NCI-H774 (cell line): ENCODE measurements around the gene PDE6G.

ENCODE experiments used
- DNase-seq: peaks from one replicate; lab custom pipeline; 2025; lab: John Stamatoyannopoulos, UW

Gene PDE6G

GRCh38 chr17:81662002-81662401 is 5.7 kb upstream of the PDE6G start:
- DNase-seq = no peak

DNA sequence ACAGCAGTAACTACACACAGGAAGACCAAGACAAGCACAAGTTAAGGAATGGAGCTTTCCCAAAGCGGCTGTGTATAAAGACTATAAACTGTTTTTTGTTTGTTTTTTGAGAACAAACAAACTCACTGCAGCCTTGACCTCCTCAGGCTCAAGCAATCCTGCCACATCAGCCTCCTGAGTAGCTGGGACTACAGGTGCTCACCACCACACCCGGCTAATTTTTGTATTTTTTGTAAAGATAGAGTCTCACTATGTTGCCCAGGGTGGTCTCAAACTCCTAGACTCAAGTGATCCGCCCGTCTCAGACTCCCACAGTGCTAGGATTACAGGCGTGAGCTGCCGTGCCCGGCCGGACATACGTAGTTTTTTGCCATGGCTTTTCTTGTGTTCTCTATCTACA is 4.1 kb upstream of the PDE6G start:
- no peak for DNase-seq

GRCh38 chr17:81659038-81659437 is 2.7 kb upstream of the PDE6G start:
- no peak for DNase-seq

DNA sequence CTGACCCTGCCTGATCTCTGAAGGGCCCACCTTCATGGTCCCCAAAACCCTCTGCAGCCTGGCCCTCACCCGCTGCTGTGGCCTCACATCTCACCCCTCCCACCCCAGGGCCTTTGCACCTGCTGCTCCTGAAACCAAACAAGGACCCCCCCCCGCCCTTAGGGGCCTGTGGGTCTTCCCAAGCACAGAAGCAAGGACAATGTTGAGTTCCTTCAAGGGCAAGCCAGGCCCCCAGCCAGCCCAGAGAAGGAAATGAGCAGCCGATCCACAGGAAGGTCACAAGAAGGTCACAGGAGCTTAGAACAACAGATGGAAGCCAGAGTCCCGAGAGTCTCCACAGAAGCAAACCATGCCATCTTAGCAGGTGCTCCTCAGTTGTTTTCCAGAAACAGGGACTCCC is 493 bp upstream of the PDE6G start:
- no peak for DNase-seq

GRCh38 chr17:81655378-81656117 is 794 bp downstream of the PDE6G start:
- no peak for DNase-seq

DNA sequence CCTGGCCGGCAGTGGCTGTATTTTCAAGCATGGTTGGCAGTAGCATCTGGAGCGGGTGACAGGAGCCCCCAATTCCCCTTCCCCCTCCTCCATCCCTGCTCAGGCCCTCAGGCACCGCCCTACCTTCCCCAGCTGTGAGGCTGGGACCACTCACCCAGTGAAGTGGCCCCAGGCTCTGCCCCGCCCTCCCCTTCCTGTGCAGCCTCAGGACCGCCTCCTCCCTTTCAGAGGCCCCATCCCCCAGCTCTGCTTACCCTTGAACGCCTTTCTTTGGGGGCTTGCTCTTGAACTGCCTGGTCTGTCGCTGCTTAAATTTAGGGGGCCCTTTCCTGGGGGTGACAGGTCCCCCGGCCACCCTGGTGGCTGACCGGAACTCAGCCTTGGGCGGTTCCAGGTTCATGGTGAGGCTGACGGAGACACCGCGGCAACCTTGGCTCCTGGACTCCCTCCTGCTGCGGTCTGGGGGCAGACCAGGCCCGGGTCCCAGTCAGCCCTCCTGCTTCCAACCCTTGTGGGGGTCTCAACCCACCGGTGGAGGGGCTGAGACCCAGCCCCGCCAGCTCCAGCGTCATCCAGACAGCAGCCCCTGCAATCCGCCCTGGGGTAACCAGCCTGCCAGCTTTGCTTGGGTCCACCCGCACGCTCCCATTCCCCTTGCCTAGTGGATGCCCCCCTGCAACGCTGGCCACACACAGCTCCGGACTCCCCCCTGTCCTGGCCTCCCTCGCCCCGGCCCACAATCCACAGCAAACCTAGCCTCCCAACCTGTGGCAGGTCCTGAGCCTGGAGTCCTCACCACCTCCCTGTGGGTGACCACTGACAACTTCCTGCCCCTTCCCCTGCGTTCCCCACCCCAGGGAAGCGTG is 3.2 kb downstream of the PDE6G start:
- DNase-seq = no peak

GRCh38 chr17:81651692-81652091 is 4.7 kb downstream of the PDE6G start:
- DNase-seq = no peak

GRCh38 chr17:81650951-81651350 is 5.4 kb downstream of the PDE6G start:
- no peak for DNase-seq

DNA sequence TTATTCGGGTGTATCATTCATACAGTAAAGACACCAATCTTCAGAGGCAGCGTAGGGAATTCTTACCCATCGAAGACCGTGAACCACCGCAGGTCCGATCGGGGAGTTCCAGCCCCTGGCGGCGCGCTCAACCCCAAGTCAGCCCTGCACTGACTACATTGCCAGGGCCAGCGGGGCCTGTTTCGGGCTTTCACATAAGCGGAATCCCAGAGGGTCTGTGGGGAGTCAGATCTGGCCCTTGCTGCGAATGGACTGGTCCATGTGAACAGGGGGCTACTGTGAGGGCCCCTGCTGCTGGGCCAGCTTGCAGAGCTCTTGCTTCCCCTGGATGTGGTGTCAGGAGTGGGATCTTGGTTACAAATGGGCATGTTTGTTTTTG is 7.6 kb downstream of the PDE6G start:
- DNase-seq = no peak

DNA sequence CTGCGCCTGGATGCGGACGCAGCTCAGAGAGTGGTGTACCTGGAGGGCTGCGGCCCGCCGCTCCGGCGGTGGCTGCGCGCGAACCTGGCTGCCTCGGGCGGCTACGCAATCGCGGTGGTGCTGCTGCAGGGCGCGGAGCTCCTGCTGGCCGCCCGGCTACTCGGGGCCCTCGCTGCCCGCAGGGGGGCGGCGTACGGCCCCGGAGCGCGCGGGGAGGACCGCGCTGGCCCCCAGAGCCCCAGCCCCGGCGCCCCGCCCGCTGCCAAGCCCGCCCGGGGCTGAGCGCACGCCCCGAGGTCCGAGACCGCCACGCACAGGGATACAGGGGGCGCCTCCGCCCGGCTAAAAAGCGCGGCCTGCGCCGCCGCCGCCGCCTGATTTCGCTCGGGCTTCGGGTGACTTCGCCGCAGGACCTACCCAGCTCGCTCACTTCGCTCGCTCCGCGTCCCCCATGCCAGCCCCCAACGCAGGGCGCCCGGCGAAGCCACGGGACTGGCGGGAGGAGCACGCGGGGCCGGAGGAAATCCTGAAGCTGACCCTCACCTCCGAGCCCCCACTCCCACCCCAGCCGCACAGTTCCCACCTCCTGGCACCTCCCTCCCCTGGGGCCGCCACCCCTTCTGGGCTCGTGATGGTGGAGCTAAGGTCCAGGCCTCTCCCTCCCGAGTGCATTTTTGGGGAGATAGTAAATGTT is 8.2 kb downstream of the PDE6G start:
- DNase-seq = no peak

- no peak for DNase-seq
Measured at GRCh38 chr17:81647640-81648012, 8.7 kb downstream of the PDE6G start.

DNA sequence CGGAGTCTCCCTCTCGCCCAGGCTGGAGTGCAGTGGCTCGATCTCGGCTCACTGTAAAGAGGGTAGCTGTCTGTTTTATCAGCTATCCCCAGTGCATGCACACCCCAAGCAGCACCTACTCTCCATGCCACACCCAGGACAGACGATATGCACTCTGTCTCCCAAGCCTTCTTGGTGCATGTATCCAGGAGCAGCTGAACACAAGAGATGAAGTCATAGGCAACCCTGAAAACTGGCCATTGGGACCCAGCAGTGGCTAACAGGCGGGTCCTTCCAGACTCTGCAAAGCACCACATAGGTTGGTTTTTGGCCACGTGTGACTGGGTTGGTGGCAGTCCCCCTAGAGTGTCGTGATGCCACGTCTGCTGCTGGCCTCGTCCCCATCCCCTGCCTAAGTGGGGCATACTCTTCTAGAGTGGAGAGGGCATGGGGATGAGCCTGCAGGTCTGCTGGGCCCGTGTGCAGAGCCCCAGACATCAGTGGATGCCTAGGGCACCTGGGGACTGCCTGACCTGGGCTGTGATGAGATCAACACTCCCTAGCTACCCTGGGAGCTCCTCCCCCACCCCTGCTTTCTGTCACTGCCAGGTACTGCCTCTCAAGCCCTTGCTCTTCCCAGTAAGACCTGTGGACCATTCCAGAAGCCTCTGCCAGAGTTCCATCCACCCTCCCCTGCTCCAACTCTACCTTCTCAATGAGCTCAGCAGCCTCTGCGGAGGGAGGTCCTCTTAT is 9.3 kb downstream of the PDE6G start:
- no peak for DNase-seq

DNA sequence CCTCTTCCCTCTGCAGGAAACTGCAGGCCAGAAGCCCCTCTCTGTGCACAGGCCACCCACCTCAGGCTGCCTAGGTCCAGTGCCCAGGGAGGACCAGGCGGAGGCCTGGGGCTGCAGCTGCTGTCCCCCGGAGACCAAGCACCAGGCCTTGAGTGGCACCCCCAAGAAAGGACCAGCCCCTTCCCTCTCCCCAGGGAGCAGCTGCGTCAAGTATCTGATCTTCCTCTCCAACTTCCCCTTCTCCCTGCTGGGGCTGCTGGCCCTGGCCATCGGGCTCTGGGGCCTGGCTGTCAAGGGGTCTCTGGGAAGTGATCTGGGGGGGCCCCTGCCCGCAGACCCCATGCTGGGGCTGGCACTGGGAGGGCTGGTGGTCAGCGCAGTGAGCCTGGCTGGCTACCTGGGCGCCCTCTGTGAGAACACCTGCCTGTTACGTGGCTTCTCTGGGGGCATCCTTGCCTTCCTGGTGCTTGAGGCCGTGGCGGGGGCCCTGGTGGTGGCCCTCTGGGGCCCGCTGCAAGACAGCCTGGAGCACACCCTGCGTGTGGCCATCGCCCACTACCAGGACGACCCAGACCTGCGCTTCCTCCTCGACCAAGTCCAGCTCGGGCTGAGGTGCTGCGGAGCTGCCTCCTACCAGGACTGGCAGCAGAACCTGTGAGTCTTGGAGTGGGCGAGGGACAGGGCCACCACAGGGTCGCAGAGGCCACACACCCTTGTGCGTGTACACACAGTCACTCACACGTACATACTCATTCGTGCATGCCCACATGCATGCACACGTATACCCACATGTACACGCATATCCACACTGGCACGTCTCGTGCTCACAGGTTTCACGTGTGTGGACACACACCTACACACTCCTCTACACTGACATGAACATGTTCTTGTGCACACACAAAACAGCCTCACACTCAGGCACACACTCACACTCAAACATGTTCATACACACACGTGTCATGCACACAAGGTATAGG is 11.1 kb downstream of the PDE6G start:
- DNase-seq = no peak

- DNase-seq = no peak
Measured at GRCh38 chr17:81644496-81644895, 11.8 kb downstream of the PDE6G start.

- DNase-seq = no peak
Measured at GRCh38 chr17:81641825-81642489, 14.4 kb downstream of the PDE6G start.

DNA sequence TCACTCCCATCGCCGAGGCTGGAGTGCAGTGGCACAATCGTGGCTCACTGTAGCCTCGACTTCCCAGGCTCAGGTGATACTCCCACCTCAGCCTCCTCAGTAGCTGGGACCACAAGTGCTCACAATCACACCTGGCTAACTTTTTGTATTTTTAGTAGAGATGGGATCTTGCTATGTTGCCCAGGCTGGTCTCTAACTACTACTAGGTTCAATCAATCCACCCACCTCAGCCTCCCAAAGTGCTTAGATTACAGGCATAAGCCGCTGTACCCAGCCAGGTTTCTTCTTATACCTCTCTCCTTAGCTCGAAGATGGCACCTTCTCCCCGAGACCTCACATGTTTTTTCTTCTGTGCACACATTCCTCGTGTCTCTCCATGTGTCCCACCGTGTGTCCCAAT is 16.3 kb downstream of the PDE6G start:
- DNase-seq = no peak

- DNase-seq = no peak
Measured at GRCh38 chr17:81638683-81639082, 17.7 kb downstream of the PDE6G start.

DNA sequence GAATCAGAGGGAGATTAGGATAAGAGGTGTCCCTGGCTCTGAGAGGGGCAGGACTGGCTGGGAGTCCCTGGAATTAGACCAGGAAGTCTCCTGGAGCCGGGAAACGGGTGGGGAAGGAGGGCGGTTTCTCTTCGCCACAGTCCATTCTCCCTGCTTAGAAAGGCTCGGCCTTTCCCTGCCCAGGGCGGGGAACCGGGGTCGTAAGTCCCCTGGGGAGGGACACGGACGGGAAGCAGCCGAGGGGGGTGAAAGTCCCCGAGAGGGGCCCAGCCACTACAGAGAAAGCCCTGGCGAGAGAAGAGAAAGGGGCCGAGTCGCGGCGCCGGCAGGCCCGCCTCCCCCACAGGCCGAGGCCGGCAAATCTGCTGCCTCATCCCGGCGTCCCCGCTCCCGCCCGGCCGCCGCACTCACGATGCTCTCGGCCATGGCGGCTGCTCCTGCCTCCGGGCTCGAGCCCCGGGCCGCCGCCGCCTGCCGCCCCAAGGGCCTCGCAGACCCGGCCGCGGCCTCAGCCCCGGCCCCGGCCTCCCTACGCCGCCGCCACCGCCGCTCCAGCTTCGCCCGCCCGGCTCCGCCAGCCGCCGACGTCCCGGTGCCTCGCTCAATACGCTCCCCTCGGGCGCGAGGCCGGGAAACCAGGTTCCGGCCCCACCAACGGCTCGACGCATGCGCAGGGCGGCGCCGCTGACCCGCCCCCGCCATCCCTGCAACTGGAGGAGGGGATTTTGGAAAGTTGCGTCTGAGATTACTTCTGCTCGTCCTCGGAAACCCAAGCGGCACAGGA is 19.6 kb downstream of the PDE6G start, which contains the start of the genes NPLOC4 and TSPAN10:
Gene NPLOC4 (minus strand): TSS at position 608 of the 784 bp plus-strand sequence. CDS start 182 bp downstream, at position 426.
Gene TSPAN10 (plus strand): TSS at position 692 of the 784 bp plus-strand sequence. CDS start 5,217 bp downstream, outside the sequence.
- DNase-seq = peak; percentile 91

DNA sequence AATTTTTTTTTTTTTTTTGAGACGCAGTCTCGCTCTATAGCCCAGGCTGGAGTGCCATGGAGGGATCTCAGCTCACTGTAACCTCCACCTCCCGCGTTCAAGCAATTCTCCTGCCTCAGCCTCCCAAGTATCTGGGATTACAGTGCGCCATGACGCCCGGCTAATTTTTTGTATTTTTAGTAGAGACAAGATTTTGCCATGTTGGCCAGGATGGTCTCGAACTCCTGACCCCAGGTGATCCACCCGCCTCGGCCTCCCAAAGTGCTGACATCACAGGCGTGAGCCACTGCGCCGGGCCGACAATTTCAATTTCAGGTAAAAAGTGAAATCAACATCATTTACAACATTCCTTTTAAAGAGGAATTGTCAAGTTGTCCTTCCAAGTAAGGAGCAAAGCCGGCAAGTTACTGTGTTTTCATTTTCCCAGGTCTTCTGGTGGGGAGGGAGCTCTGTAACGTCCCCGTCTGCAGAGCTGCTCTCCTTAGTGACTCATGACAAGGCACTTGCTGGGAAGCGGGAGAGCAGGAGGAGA is 20.3 kb downstream of the PDE6G start:
- no peak for DNase-seq
